Left cardiac atrium (tissue), 4 donors: ENCODE measurements around the gene DNLZ. TPM values are rescaled to one million over a fixed set of nuclear protein-coding genes. Genes with fewer than 3 reads are reported as not detected.

ENCODE experiments used
- ATAC-seq, 2 donors: fragments of 200-7000 bp; cut with Tn5 transposase; one replicate each; pipeline ENCODE4 v1.9.1; 2020; ENCODE audit warnings: mild to moderate bottlenecking in 2 of 2, moderate library complexity in 2 of 2
- DNase-seq: peaks from one replicate; pipeline ENCODE4 v3.0.0-alpha.2; 2020
- intact Hi-C, 2 donors: fragments of 100-400 bp; cut with DNase I; formaldehyde crosslinking; loops; one replicate each; pipeline versions ENCODE4 v1.14.1 to v1.15.1; 2022 to 2023
- total RNA-seq, 2 donors: library from RNA; stranded (reverse); fragmentation: NEBNext Ultra II Directional; extraction: Animal tissue kit (Norgen Biotek cat#: 25700); gene quantifications; one replicate each; pipeline ENCODE4 v1.2.1, GENCODE V29; 2021
- donor health status: DM: no; HTN: yes; CAD: no.
- donor health status: DM: no; HTN: yes; CAD: no; lungs with severe emphysema.
- donor health status: DM: yes; HTN: yes; CAD: no.
- donor health status: Dilated cardiomyopathy.

Gene DNLZ
- total RNA-seq, 2 donors from 2014 or later = 23.2 to 30.6 TPM

GRCh38 chr9:136399176-136400037, 35.9 kb upstream of the DNLZ start:
- intact Hi-C loops = loop anchor here in 1 of 2 donors (5.0 to 10.0 kb wide), 2 partner anchors 55 to 87 kb away; no protein-coding TSS in a partner anchor
- DNase-seq (no peak), ATAC-seq (peak; percentile 16 to 21)

- intact Hi-C loops = no loop called here
- ATAC-seq (no peak), DNase-seq (no peak)
Observed at GRCh38 chr9:136398286-136398685, 34.7 kb upstream of the DNLZ start.

- intact Hi-C loops = no loop called here
- DNase-seq (no peak), ATAC-seq (no peak)
Observed at GRCh38 chr9:136397643-136398042, 34.1 kb upstream of the DNLZ start.

GRCh38 chr9:136396219-136396515, 32.6 kb upstream of the DNLZ start:
- intact Hi-C loops = no loop called here
- DNase-seq (no peak), ATAC-seq (no peak)

- ATAC-seq = no peak
- no peak for DNase-seq
- intact Hi-C loops = no loop called here
Observed at GRCh38 chr9:136395345-136396218, 32.0 kb upstream of the DNLZ start.

GRCh38 chr9:136395020-136395340, 31.4 kb upstream of the DNLZ start:
- ATAC-seq (no peak), DNase-seq (no peak)
- intact Hi-C loops = no loop called here

GRCh38 chr9:136394312-136395019, 30.9 kb upstream of the DNLZ start:
- intact Hi-C loops = no loop called here
- no peak for ATAC-seq
- DNase-seq = no peak

- intact Hi-C loops = no loop called here
- no peak for DNase-seq
- no peak for ATAC-seq
Observed at GRCh38 chr9:136393531-136393930, 30.0 kb upstream of the DNLZ start.

- DNase-seq (no peak), ATAC-seq (peak in 1 of 2 donors; percentile 60)
- intact Hi-C loops = no loop called here
Observed at GRCh38 chr9:136392538-136393449, 29.2 kb upstream of the DNLZ start.

- no peak for DNase-seq
- intact Hi-C loops = no loop called here
Observed at GRCh38 chr9:136391737-136392537, 28.4 kb upstream of the DNLZ start.

GRCh38 chr9:136389396-136389795, 25.9 kb upstream of the DNLZ start:
- intact Hi-C loops = no loop called here
- ATAC-seq (no peak), DNase-seq (no peak)

More at GRCh38 chr9:136391737-136392537, 28.4 kb upstream of the DNLZ start:
- ATAC-seq = peak in 1 of 2 donors; percentile 20

- intact Hi-C loops = no loop called here
- DNase-seq = no peak
- no peak for ATAC-seq
Observed at GRCh38 chr9:136387217-136387616, 23.7 kb upstream of the DNLZ start.

GRCh38 chr9:136386018-136386417, 22.5 kb upstream of the DNLZ start:
- intact Hi-C loops = no loop called here
- ATAC-seq (no peak), DNase-seq (no peak)

GRCh38 chr9:136385015-136385414, 21.5 kb upstream of the DNLZ start:
- intact Hi-C loops = no loop called here
- ATAC-seq = no peak

GRCh38 chr9:136383436-136383835, 19.9 kb upstream of the DNLZ start:
- ATAC-seq = no peak
- intact Hi-C loops = no loop called here

More at GRCh38 chr9:136385015-136385414, 21.5 kb upstream of the DNLZ start:
- DNase-seq = no peak

GRCh38 chr9:136381966-136382513, 18.5 kb upstream of the DNLZ start:
- intact Hi-C loops = no loop called here
- no peak for DNase-seq
- no peak for ATAC-seq

More at GRCh38 chr9:136383436-136383835, 19.9 kb upstream of the DNLZ start:
- DNase-seq = no peak

- intact Hi-C loops = no loop called here
- no peak for DNase-seq
Observed at GRCh38 chr9:136381311-136381710, 17.8 kb upstream of the DNLZ start.

GRCh38 chr9:136380381-136380780, 16.8 kb upstream of the DNLZ start:
- intact Hi-C loops = no loop called here
- DNase-seq = no peak
- no peak for ATAC-seq

More at GRCh38 chr9:136381311-136381710, 17.8 kb upstream of the DNLZ start:
- peak; percentile 20 to 81 for ATAC-seq
